HuH-7 (cell line): ENCODE data around the gene GOLT1A.

Experiments used
- DNase-seq: peaks from one replicate; pipeline ENCODE4 v3.0.0; 2011; ENCODE audit warnings: low spot score

GOLT1A gene

GRCh38 chr1:204191456-204191855 is 22.3 kb downstream of the GOLT1A start:
- DNase-seq = no peak

GRCh38 chr1:204190212-204191211 is 23.3 kb downstream of the GOLT1A start:
- DNase-seq = peak; percentile 63

GRCh38 chr1:204188959-204189639 is 24.7 kb downstream of the GOLT1A start:
- no peak for DNase-seq

GRCh38 chr1:204186597-204186996 is 27.2 kb downstream of the GOLT1A start:
- no peak for DNase-seq

GRCh38 chr1:204181116-204181515 is 32.7 kb downstream of the GOLT1A start:
- no peak for DNase-seq

GRCh38 chr1:204180133-204180532 is 33.7 kb downstream of the GOLT1A start:
- DNase-seq = no peak

GRCh38 chr1:204178487-204179281 is 35.1 kb downstream of the GOLT1A start:
- no peak for DNase-seq

- no peak for DNase-seq
Measured at GRCh38 chr1:204177133-204177532, 36.7 kb downstream of the GOLT1A start.

- DNase-seq = no peak
Measured at GRCh38 chr1:204176049-204176448, 37.7 kb downstream of the GOLT1A start.

- no peak for DNase-seq
Measured at GRCh38 chr1:204174958-204175357, 38.8 kb downstream of the GOLT1A start.

- DNase-seq = no peak
Measured at GRCh38 chr1:204172404-204173029, 41.3 kb downstream of the GOLT1A start.

GRCh38 chr1:204171751-204172178 is 42.0 kb downstream of the GOLT1A start:
- no peak for DNase-seq

- no peak for DNase-seq
Measured at GRCh38 chr1:204170494-204171155, 43.2 kb downstream of the GOLT1A start.

GRCh38 chr1:204169858-204170257 is 43.9 kb downstream of the GOLT1A start:
- no peak for DNase-seq

- no peak for DNase-seq
Measured at GRCh38 chr1:204167730-204168129, 46.1 kb downstream of the GOLT1A start.

GRCh38 chr1:204166219-204166618 is 47.6 kb downstream of the GOLT1A start, which contains the start of gene REN:
Gene REN, minus strand, starts transcription at chr1:204166337. Its CDS starts 44 bp downstream, at chr1:204166293.
- DNase-seq = no peak

- DNase-seq = peak; percentile 93
Measured at GRCh38 chr1:204162494-204163074, 51.2 kb downstream of the GOLT1A start.

- no peak for DNase-seq
Measured at GRCh38 chr1:204161609-204162493, 51.9 kb downstream of the GOLT1A start.

GRCh38 chr1:204157962-204158361 is 55.8 kb downstream of the GOLT1A start:
- DNase-seq = no peak

GRCh38 chr1:204155881-204156280 is 57.9 kb downstream of the GOLT1A start:
- DNase-seq = no peak
